Measurements from ENCODE around the gene NT5DC3. TPM values are rescaled to one million over a fixed set of nuclear protein-coding genes. Genes with fewer than 3 reads are reported as not detected.

Gene NT5DC3
- total and polyA plus RNA-seq, 9 of the 15 experiments (the other 6 are each of a cell fraction or from before 2014, with no cell fraction given), result 6.3 to 33.5 (median 24.5) TPM

GRCh38 chr12:103839609-103840461, 1.2 kb downstream of the NT5DC3 start:
- H3K9me1 ChIP-seq (ENCODE audit: control insufficient read depth, insufficient read depth, low read length), result no peaks in the 10 kb centered on the region
- BruUV-seq (replicated peaks), result no TSS peak
- H3K9me3 ChIP-seq (replicated peaks; ENCODE audit: control insufficient read depth, insufficient read depth, low read depth, low read length), result no peaks in the 10 kb centered on the region
- peak overlapping the region; percentile 74 to 95; a peak in 3 of 4 replicates for H3K9ac ChIP-seq (ENCODE audit: insufficient read depth in 1 of 2, low read depth in 2 of 2, low read length in 2 of 2)
- intact Hi-C loops (cut with micrococcal nuclease), result loop anchor here (2.0 kb wide), 1 partner anchor 31 kb away; no protein-coding TSS in a partner anchor
- H3K27ac ChIP-seq (ENCODE audit: extremely low read depth, low read depth, low read length), result no peak overlapping the region
- no peak for TF ChIP-seq TCF3 (CRISPR knock-in tag; IDR thresholded peaks at IDR 0.05)
- TF ChIP-seq NFATC3 (IDR thresholded peaks at IDR 0.05), result no peak
- TF ChIP-seq ADNP (tag; IDR thresholded peaks at IDR 0.05), result 0 out of 2 replicates have a peak, but pooled peaks have one; percentile 59
- no peak for TF ChIP-seq ZNF174 (CRISPR knock-in tag; IDR thresholded peaks at IDR 0.05)
- peak; percentile 82 for TF ChIP-seq BCOR (IDR thresholded peaks at IDR 0.05)
- TF ChIP-seq FOXJ2 (tag; IDR thresholded peaks at IDR 0.05), result no peak
- no peak for TF ChIP-seq ZNF212 (CRISPR knock-in tag; IDR thresholded peaks at IDR 0.05)
- no peak for TF ChIP-seq ILK (tag; IDR thresholded peaks at IDR 0.05; ENCODE audit: borderline replicate concordance, low read depth)
- TF ChIP-seq KDM5B (IDR thresholded peaks at IDR 0.05; ENCODE audit: insufficient replicate concordance, low read depth, low read length), result peak; percentile 11
- no peak for TF ChIP-seq TGIF2 (CRISPR knock-in tag; IDR thresholded peaks at IDR 0.05)
- TF ChIP-seq KDM1A (IDR thresholded peaks at IDR 0.05), result peak; percentile 54 to 74; a peak in 3 of 4 replicates
- peak; percentile 92 for TF ChIP-seq RBM25 (IDR thresholded peaks at IDR 0.05; ENCODE audit: low read depth, low read length, severe bottlenecking)
- no peak for TF ChIP-seq ZNF311 (CRISPR knock-in tag; IDR thresholded peaks at IDR 0.05)
- TF ChIP-seq ESRRA (IDR thresholded peaks at IDR 0.05; ENCODE audit: borderline replicate concordance, low read depth), result peak; percentile 72
- TF ChIP-seq, protein P1, sequence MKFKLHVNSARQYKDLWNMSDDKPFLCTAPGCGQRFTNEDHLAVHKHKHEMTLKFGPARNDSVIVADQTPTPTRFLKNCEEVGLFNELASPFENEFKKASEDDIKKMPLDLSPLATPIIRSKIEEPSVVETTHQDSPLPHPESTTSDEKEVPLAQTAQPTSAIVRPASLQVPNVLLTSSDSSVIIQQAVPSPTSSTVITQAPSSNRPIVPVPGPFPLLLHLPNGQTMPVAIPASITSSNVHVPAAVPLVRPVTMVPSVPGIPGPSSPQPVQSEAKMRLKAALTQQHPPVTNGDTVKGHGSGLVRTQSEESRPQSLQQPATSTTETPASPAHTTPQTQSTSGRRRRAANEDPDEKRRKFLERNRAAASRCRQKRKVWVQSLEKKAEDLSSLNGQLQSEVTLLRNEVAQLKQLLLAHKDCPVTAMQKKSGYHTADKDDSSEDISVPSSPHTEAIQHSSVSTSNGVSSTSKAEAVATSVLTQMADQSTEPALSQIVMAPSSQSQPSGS (CRISPR knock-in tag; IDR thresholded peaks at IDR 0.05), result no peak
- no peak for TF ChIP-seq MCM7 (IDR thresholded peaks at IDR 0.05)
- H3K36me3 ChIP-seq (ENCODE audit: control insufficient read depth, insufficient read depth, low read length), result no peaks in the 10 kb centered on the region
- in situ Hi-C loops (cut with MboI), result no loop called here
- peaks cover 5% of the 10 kb centered on the region; the same call in 1 of the 2 replicates for H4K20me1 ChIP-seq (replicated peaks; ENCODE audit: control insufficient read depth, insufficient read depth, low read length)
- peaks cover 49% of the 10 kb centered on the region for H3K79me2 ChIP-seq (ENCODE audit: control insufficient read depth, insufficient read depth, low read length)
- peak overlapping the region; percentile 81 for H3K4me3 ChIP-seq
- peak overlapping the region; percentile 76 for H3K4me2 ChIP-seq (ENCODE audit: insufficient read depth, low read length)
- 29% methylated on average over 13 of the region's 14 CpGs for WGBS (ENCODE audit: insufficient coverage, low coverage, missing lambda C conversion rate)
- ATAC-seq (no peak), FAIRE-seq (no peak), DNase-seq (ENCODE audit: extremely low read depth in 1 of 4, low spot score in 3 of 4) (no peak)
- peak overlapping the region; percentile 81; the same call in 1 of the 2 replicates for H2AFZ ChIP-seq (ENCODE audit: low read depth, low read length)
- CTCF ChIA-PET (ENCODE audit: low intra/inter-chr PET ratio), result no interaction called here
- H3K4me1 ChIP-seq (replicated peaks in 1 of 2; ENCODE audit: control insufficient read depth in 2 of 2, insufficient read depth in 2 of 2, low read length in 2 of 2), result peaks cover 10 to 25% of the 10 kb centered on the region in 2 experiments; a peak in 4 of 5 replicates
- H3K27me3 ChIP-seq (ENCODE audit: control insufficient read depth in 2 of 2, insufficient read depth in 2 of 2, low read length in 2 of 2), result no peaks in the 10 kb centered on the region
- POLR2A ChIA-PET, result interaction anchor here (0.7 kb wide), 1 partner anchor 248 kb away, joined by 3 read pairs; no protein-coding TSS in a partner anchor
